HUES64 (cell line): ENCODE measurements around the gene C2CD4C.

Source experiments
- H3K27ac ChIP-seq: 2 replicates; pipeline ENCODE4 v1.7.0; 2013; ENCODE audit warnings: low read depth, low read length, inconsistent platforms
- H3K27me3 ChIP-seq: 2 replicates; pipeline ENCODE4 v1.6.1; 2013; ENCODE audit warnings: mild to moderate bottlenecking, low read length; ENCODE audit not compliant: insufficient read depth
- H3K36me3 ChIP-seq: 2 replicates; pipeline ENCODE4 v1.6.1; 2013; ENCODE audit warnings: mild to moderate bottlenecking, low read length; ENCODE audit not compliant: insufficient read depth
- H3K4me1 ChIP-seq: 2 replicates; pipeline ENCODE4 v1.6.1; 2013; ENCODE audit warnings: mild to moderate bottlenecking, low read length, moderate library complexity; ENCODE audit not compliant: insufficient read depth
- H3K4me3 ChIP-seq: 2 replicates; pipeline ENCODE4 v1.5.1; 2013; ENCODE audit warnings: mild to moderate bottlenecking, low read length, moderate library complexity
- H3K9ac ChIP-seq: 2 replicates; pipeline ENCODE4 v1.6.1; 2013; ENCODE audit warnings: mild to moderate bottlenecking, low read depth, low read length
- H3K9me3 ChIP-seq: 2 replicates; pipeline ENCODE4 v1.6.1; 2013; ENCODE audit warnings: low read depth, low read length; ENCODE audit not compliant: insufficient read depth
- WGBS: fragments of 150-250, 120-280 bp; methylation state at CpG from one replicate; pipeline ENCODE4 v1.1.7; 2013; ENCODE audit warnings: missing lambda C conversion rate; 5-methylcytosine and 5-hydroxymethylcytosine counted together

C2CD4C gene

DNA sequence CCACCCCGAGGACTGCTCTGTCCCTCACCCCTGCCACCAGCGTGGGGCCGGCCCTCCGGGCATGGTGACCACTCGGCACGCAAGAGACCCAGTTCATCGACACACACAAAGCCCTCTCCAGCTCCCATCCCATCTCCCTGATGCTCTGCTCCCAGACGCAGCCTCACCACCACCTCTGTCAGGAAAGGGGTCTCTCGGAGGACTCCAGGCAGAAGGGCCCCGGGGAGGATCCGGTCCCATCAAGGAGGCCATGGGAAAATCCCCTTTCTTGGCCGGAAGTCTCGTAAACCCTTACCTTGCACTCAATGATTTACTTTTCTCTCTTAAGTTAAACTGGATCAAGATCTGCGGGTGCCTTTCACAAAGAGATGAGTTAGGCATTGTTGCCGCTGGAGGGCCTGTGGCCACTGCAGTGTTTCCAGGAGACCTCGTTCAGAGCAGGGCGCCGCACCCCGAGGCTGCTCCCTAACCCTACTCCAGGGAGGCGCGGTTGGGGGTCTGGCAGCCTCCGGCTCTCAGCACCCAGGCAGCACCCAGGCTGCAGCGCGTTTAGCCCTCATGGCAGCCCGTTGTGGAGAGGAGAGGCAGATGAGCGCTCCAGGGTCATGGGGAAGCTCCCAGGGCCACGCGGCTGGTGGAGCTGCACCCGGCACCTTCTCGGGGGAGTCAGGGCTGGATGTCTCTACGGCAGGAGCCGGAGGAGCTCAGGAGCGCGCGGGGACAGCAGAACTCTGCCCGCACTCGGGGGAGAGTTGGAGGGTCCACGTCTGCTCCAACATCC, 31.0 kb downstream of the C2CD4C start:
- Histone ChIP-seq H3K27me3 (no peaks in the 10 kb centered on the region), H3K9ac (no peak overlapping the region)

DNA sequence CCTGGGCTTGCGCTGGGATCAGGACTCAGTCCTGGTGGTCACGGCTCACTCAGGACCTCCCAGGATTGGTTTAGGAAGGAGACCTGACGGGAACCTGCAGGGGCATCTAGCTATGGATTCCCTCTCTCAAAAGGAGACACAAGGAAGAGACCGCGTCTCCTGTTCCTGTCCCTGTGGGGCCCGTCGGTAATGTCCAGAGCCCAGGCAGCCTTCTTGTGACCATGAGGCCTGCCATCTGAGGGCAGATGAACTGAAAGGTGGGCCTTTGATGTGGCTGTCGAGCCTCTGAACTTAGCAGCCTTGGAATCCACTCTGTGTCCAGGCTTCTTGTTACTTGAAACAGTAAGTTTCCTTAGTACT, 32.9 kb downstream of the C2CD4C start:
- 88% methylated on average over 8 of the region's 8 CpGs for WGBS
- Histone ChIP-seq H3K27ac (no peak overlapping the region), H3K9ac (no peak overlapping the region), H3K4me3 (no peak overlapping the region), H3K9me3 (no peaks in the 10 kb centered on the region), H3K36me3 (no peaks in the 10 kb centered on the region), H3K4me1 (no peaks in the 10 kb centered on the region), H3K27me3 (no peaks in the 10 kb centered on the region)

More for the DNA sequence above, 31.0 kb downstream of the C2CD4C start:
- Histone ChIP-seq H3K4me3 (no peak overlapping the region), H3K4me1 (no peaks in the 10 kb centered on the region), H3K27ac (no peak overlapping the region), H3K36me3 (no peaks in the 10 kb centered on the region), H3K9me3 (no peaks in the 10 kb centered on the region)
- 86% methylated on average over 38 of the region's 38 CpGs for WGBS

DNA sequence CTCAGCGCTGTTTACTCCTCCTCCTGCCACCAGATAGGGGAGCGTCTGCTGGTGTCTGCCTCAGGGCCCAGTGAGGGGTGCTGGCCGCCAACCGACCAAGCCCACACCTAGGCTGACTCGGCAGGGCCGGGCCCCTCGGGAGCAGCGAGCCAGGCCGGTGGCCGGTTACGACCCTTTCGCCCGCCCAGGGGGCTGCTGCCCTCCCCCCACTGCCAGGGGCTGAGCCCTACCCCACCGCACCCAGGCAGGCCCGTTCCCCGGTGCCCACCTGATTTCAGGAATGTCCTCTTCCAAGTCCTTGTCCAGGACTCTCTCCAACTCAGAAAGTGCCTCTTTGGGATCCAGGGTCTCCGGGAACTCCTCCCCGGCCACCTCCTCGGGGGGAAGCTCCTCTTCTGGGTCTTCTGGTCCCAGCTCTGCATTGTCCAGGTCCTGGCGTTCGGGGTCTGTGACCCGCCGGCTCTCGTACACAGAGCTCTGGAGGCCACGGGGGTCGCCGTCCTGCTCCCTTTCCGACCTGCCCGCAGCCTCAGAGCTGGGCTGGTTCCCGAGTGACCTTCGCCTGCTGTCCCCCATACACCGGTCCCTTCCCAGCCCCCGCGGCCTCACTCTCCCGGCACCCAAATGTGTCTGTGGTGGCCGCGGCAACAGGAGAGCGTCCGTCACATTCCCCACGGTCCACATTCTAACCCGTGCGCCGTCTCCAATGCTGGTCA, 33.4 kb downstream of the C2CD4C start:
- Histone ChIP-seq H3K27ac (no peak overlapping the region), H3K4me3 (no peak overlapping the region), H3K9me3 (no peaks in the 10 kb centered on the region), H3K27me3 (no peaks in the 10 kb centered on the region), H3K36me3 (no peaks in the 10 kb centered on the region), H3K4me1 (no peaks in the 10 kb centered on the region), H3K9ac (no peak overlapping the region)
- 91% methylated on average over 43 of the region's 43 CpGs for WGBS

GRCh38 chr19:374886-375235, 34.1 kb downstream of the C2CD4C start:
- H3K4me1 ChIP-seq = no peaks in the 10 kb centered on the region
- H3K27ac ChIP-seq = no peak overlapping the region
- H3K27me3 ChIP-seq = no peaks in the 10 kb centered on the region
- no peak overlapping the region for H3K9ac ChIP-seq
- H3K9me3 ChIP-seq = no peaks in the 10 kb centered on the region
- no peak overlapping the region for H3K4me3 ChIP-seq
- no peaks in the 10 kb centered on the region for H3K36me3 ChIP-seq
- WGBS = 88% methylated on average over 17 of the region's 17 CpGs

GRCh38 chr19:374183-374885, 34.6 kb downstream of the C2CD4C start:
- Histone ChIP-seq H3K27ac (no peak overlapping the region), H3K36me3 (no peaks in the 10 kb centered on the region), H3K9ac (no peak overlapping the region), H3K4me1 (no peaks in the 10 kb centered on the region), H3K9me3 (no peaks in the 10 kb centered on the region), H3K4me3 (no peak overlapping the region), H3K27me3 (no peaks in the 10 kb centered on the region)
- 88% methylated on average over 22 of the region's 23 CpGs for WGBS

DNA sequence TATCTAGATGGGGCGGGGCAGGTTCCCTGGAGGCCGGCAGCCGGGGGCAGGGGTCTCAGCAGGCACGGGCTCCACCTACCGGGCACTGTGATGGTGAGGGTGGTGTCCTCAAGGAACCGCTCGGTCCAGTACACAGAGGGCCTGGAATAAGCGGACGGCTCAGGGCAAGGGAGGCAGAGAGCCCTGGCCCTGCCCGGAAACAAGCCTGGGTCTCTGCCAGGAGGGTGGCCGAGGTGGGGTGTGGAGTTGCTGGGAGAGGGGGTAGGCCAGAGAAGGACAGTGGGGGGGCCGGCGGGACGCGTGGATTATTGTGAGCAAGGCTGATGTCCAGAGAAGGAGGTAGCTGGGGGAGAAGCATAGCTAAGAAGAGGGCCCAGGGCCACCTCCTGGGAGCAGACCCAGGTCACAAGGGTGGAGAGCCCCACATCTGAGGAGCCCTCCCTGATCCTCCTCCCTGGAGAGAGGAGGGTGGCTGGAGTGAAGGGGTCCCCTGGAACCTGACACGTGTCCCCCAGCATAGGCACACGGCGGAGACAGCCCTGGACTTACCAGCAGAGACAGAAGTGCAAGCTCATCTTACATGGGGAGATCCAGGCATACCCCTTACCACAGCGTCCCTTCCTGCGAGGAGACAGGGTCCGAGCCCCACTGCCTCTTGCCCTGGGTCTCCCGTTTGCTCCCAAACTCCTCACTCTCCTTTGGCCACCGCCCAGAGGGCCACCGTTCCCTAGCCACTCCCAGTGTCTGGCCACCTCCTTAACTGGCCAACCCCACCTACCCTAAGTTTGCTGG, 35.4 kb downstream of the C2CD4C start:
- Histone ChIP-seq H3K9me3 (no peaks in the 10 kb centered on the region), H3K27ac (no peak overlapping the region), H3K9ac (no peak overlapping the region), H3K27me3 (no peaks in the 10 kb centered on the region), H3K4me3 (no peak overlapping the region), H3K36me3 (no peaks in the 10 kb centered on the region), H3K4me1 (no peaks in the 10 kb centered on the region)
- WGBS = 86% methylated on average over 24 of the region's 24 CpGs

DNA sequence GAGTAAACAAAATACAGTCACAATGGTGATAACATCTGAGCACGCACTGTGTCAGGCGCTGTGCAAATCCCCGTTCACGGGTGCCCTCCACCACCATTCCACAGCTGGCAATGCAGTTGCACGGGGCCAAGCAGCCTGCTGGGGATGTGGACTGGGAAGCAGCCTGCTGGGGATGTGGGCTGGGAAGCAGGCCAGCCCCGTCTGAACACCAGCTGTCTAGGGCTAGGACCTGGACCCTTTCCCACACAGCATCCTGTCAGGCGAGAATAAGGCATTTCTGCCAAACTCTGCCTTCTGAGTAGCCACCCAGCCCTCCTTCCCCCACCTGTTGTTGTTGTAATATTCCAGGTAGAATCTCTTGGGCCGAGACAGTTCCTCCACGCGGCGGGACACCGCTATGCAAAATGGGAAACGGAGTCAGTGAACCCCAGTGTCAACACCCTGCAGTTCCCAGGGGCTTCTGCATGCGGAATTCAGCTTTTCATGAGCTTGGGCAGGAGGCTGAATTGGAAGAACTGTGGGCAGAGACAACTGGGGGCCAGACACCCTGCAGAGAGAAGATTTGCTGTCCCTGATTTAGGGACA, 36.5 kb downstream of the C2CD4C start:
- no peaks in the 10 kb centered on the region for H3K36me3 ChIP-seq
- H3K9ac ChIP-seq = no peak overlapping the region
- no peak overlapping the region for H3K27ac ChIP-seq
- no peaks in the 10 kb centered on the region for H3K27me3 ChIP-seq
- H3K4me1 ChIP-seq = no peaks in the 10 kb centered on the region
- 84% methylated on average over 14 of the region's 14 CpGs for WGBS
- no peaks in the 10 kb centered on the region for H3K9me3 ChIP-seq
- H3K4me3 ChIP-seq = no peak overlapping the region

GRCh38 chr19:371501-372168, 37.3 kb downstream of the C2CD4C start:
- Histone ChIP-seq H3K27me3 (no peaks in the 10 kb centered on the region), H3K9ac (no peak overlapping the region), H3K9me3 (no peaks in the 10 kb centered on the region), H3K4me3 (no peak overlapping the region), H3K36me3 (no peaks in the 10 kb centered on the region), H3K27ac (no peak overlapping the region), H3K4me1 (no peaks in the 10 kb centered on the region)
- 84% methylated on average over 17 of the region's 17 CpGs for WGBS

GRCh38 chr19:370641-371330, 38.2 kb downstream of the C2CD4C start:
- no peak overlapping the region for H3K9ac ChIP-seq
- H3K27me3 ChIP-seq = no peaks in the 10 kb centered on the region
- no peak overlapping the region for H3K4me3 ChIP-seq
- H3K27ac ChIP-seq = no peak overlapping the region
- no peaks in the 10 kb centered on the region for H3K4me1 ChIP-seq
- WGBS = 92% methylated on average over 43 of the region's 43 CpGs
- no peaks in the 10 kb centered on the region for H3K9me3 ChIP-seq
- no peaks in the 10 kb centered on the region for H3K36me3 ChIP-seq

- Histone ChIP-seq H3K4me1 (no peaks in the 10 kb centered on the region), H3K36me3 (no peaks in the 10 kb centered on the region), H3K9ac (no peak overlapping the region), H3K27ac (no peak overlapping the region), H3K27me3 (no peaks in the 10 kb centered on the region), H3K4me3 (no peak overlapping the region), H3K9me3 (no peaks in the 10 kb centered on the region)
- 96% methylated on average over 14 of the region's 14 CpGs for WGBS
Observed at GRCh38 chr19:369876-370275, 39.1 kb downstream of the C2CD4C start.
